Mesenchymal stem cell (in vitro differentiated cells and primary cell): ENCODE measurements around the gene ATP2A3.

Experiments used
- DNase-seq: peaks from one replicate; pipeline ENCODE4 v3.0.0-alpha.2; 2013
- H2AFZ ChIP-seq: one replicate; pipeline ENCODE4 v1.6.1; 2013; ENCODE audit warnings: low read depth, mild to moderate bottlenecking, control low read depth, inconsistent platforms, low read length, moderate library complexity
- H2AK5ac ChIP-seq: 2 replicates; pipeline ENCODE4 v1.6.1; 2013; ENCODE audit warnings: low read length, moderate library complexity, mild to moderate bottlenecking, inconsistent platforms; ENCODE audit not compliant: severe bottlenecking
- H2BK120ac ChIP-seq: one replicate; pipeline ENCODE4 v1.6.1; 2013; ENCODE audit warnings: low read depth, mild to moderate bottlenecking, inconsistent platforms, low read length, moderate library complexity
- H2BK12ac ChIP-seq, 2 experiments: one replicate each; pipeline ENCODE4 v1.6.1; 2013; ENCODE audit warnings: inconsistent platforms in 2 of 2, low read length in 2 of 2, mild to moderate bottlenecking in 2 of 2, moderate library complexity in 2 of 2, control low read depth in 1 of 2
- H2BK15ac ChIP-seq: one replicate; pipeline ENCODE4 v1.6.1; 2013; ENCODE audit warnings: mild to moderate bottlenecking, low read depth, inconsistent platforms; ENCODE audit not compliant: poor library complexity, severe bottlenecking
- H2BK5ac ChIP-seq: 2 replicates; pipeline ENCODE4 v1.6.1; 2013; ENCODE audit warnings: low read depth, mild to moderate bottlenecking, low read length, control low read depth, inconsistent platforms; ENCODE audit not compliant: poor library complexity, severe bottlenecking
- H3K14ac ChIP-seq, 2 experiments: one replicate each; pipeline ENCODE4 v1.6.1; 2013; ENCODE audit warnings: inconsistent platforms in 2 of 2, low read length in 2 of 2, control low read depth in 1 of 2, mild to moderate bottlenecking in 1 of 2, moderate library complexity in 1 of 2
- H3K18ac ChIP-seq, 2 experiments: one replicate each; pipeline ENCODE4 v1.6.1; 2013; ENCODE audit warnings: inconsistent platforms in 2 of 2, low read length in 2 of 2, control low read depth in 1 of 2, low read depth in 1 of 2, mild to moderate bottlenecking in 1 of 2
- H3K23ac ChIP-seq, 2 experiments: one replicate each; pipeline ENCODE4 v1.6.1; 2013; ENCODE audit warnings: inconsistent platforms in 2 of 2, low read length in 2 of 2, mild to moderate bottlenecking in 2 of 2, moderate library complexity in 2 of 2, control low read depth in 1 of 2
- H3K27ac ChIP-seq: 2 replicates; pipeline ENCODE4 v1.5.1; 2013; ENCODE audit warnings: mild to moderate bottlenecking, moderate library complexity, low read length, control low read depth, inconsistent platforms; ENCODE audit not compliant: poor library complexity, severe bottlenecking
- H3K27me3 ChIP-seq, 2 experiments: 2 replicates each; pipeline versions ENCODE4 v1.6.1 to v1.7.0; 2013; ENCODE audit warnings: low read length in 2 of 2, mild to moderate bottlenecking in 2 of 2, moderate library complexity in 2 of 2, control low read depth in 1 of 2, inconsistent platforms in 1 of 2; ENCODE audit not compliant: control insufficient read depth in 1 of 2, insufficient read depth in 1 of 2
- H3K36me3 ChIP-seq, 2 experiments: 2 replicates each; pipeline versions ENCODE4 v1.6.1 to v1.7.0; 2013; ENCODE audit warnings: low read length in 2 of 2, control low read depth in 1 of 2, inconsistent platforms in 1 of 2, low read depth in 1 of 2, mild to moderate bottlenecking in 1 of 2; ENCODE audit not compliant: insufficient read depth in 2 of 2, control insufficient read depth in 1 of 2
- H3K4ac ChIP-seq, 2 experiments: one replicate each; pipeline ENCODE4 v1.6.1; 2013; ENCODE audit warnings: inconsistent platforms in 2 of 2, low read length in 2 of 2, mild to moderate bottlenecking in 2 of 2, moderate library complexity in 2 of 2, control low read depth in 1 of 2, low read depth in 1 of 2
- H3K4me1 ChIP-seq: 2 replicates; pipeline ENCODE4 v1.6.1; 2013; ENCODE audit warnings: low read depth, low read length, control low read depth; ENCODE audit not compliant: control insufficient read depth, insufficient read depth
- H3K4me2 ChIP-seq: 2 replicates; pipeline ENCODE4 v1.6.1; 2013; ENCODE audit warnings: low read length, mild to moderate bottlenecking, inconsistent platforms; ENCODE audit not compliant: poor library complexity, severe bottlenecking
- H3K4me3 ChIP-seq, 2 experiments: 2 replicates each; pipeline versions ENCODE4 v1.5.1 to v1.7.0; 2013; ENCODE audit warnings: low read length in 2 of 2, mild to moderate bottlenecking in 2 of 2, control low read depth in 1 of 2, low read depth in 1 of 2; ENCODE audit not compliant: insufficient read depth in 1 of 2
- H3K79me1 ChIP-seq: replicated peaks from 2 replicates; pipeline ENCODE4 v1.6.1; 2013; ENCODE audit warnings: mild to moderate bottlenecking, control low read depth, low read length, inconsistent platforms; ENCODE audit not compliant: poor library complexity, severe bottlenecking
- H3K9ac ChIP-seq: 2 replicates; pipeline ENCODE4 v1.7.0; 2013; ENCODE audit warnings: mild to moderate bottlenecking, low read length, moderate library complexity
- H3K9me3 ChIP-seq: 2 replicates; pipeline ENCODE4 v1.7.0; 2013; ENCODE audit warnings: mild to moderate bottlenecking, low read length; ENCODE audit not compliant: control insufficient read depth
- H4K8ac ChIP-seq: one replicate; pipeline ENCODE4 v1.6.1; 2013; ENCODE audit warnings: inconsistent platforms, mild to moderate bottlenecking, low read length, moderate library complexity
- H4K91ac ChIP-seq: one replicate; pipeline ENCODE4 v1.6.1; 2013; ENCODE audit warnings: mild to moderate bottlenecking, low read length, inconsistent platforms
- WGBS: methylation state at CpG from one replicate; pipeline ENCODE4 v1.1.7; 2013; ENCODE audit warnings: mixed read lengths; 5-methylcytosine and 5-hydroxymethylcytosine counted together

The ATP2A3 gene

GRCh38 chr17:3890082-3890877 lies 74.0 kb downstream of the ATP2A3 start:
- H2AK5ac ChIP-seq: peak overlapping the region; percentile 71
- 31% methylated on average over 22 of the region's 22 CpGs for WGBS
- no peak overlapping the region for H3K23ac ChIP-seq
- H3K14ac ChIP-seq: peak overlapping the region in 1 of 2 experiments; percentile 46
- peak overlapping the region; percentile 76 for H4K91ac ChIP-seq
- peaks cover 78% of the 10 kb centered on the region for H3K4me1 ChIP-seq
- no peak overlapping the region for H2BK120ac ChIP-seq
- DNase-seq: peak; percentile 96
- H3K79me1 ChIP-seq: no peaks in the 10 kb centered on the region
- H3K4ac ChIP-seq: peak overlapping the region; percentile 56 to 61
- H3K18ac ChIP-seq: peak overlapping the region; percentile 34 to 90
- H3K4me3 ChIP-seq: peak overlapping the region in 1 of 2 experiments; percentile 65
- peaks cover 0 to 9% of the 10 kb centered on the region in 2 experiments for H3K36me3 ChIP-seq
- H3K9me3 ChIP-seq: no peaks in the 10 kb centered on the region
- H3K4me2 ChIP-seq: peak overlapping the region; percentile 18
- no peaks in the 10 kb centered on the region for H3K27me3 ChIP-seq
- no peak overlapping the region for H2AFZ ChIP-seq
- H2BK5ac ChIP-seq: peak overlapping the region; percentile 51
- peak overlapping the region; percentile 81 for H3K9ac ChIP-seq
- H2BK15ac ChIP-seq: peak overlapping the region; percentile 13
- H2BK12ac ChIP-seq: peak overlapping the region; percentile 9 to 91
- H3K27ac ChIP-seq: peak overlapping the region; percentile 73
- H4K8ac ChIP-seq: peak overlapping the region; percentile 87

- Histone ChIP-seq H3K4ac (peak overlapping the region; percentile 56 to 61), H3K4me1 (peaks cover 83% of the 10 kb centered on the region), H2AFZ (no peak overlapping the region), H2BK12ac (peak overlapping the region; percentile 76 to 91), H4K91ac (peak overlapping the region; percentile 89), H2AK5ac (peak overlapping the region; percentile 11), H3K27me3 (no peaks in the 10 kb centered on the region), H3K9me3 (no peaks in the 10 kb centered on the region), H3K4me3 (peak overlapping the region in 1 of 2 experiments; percentile 45), H2BK15ac (peak overlapping the region; percentile 13), H3K36me3 (peaks cover 8 to 17% of the 10 kb centered on the region in 2 experiments), H2BK5ac (peak overlapping the region; percentile 79), H3K79me1 (no peaks in the 10 kb centered on the region), H3K4me2 (peak overlapping the region; percentile 2), H3K14ac (peak overlapping the region in 1 of 2 experiments; percentile 71), H3K27ac (peak overlapping the region; percentile 73), H2BK120ac (peak overlapping the region; percentile 77), H3K9ac (peak overlapping the region; percentile 81), H3K18ac (peak overlapping the region; percentile 89 to 90), H3K23ac (no peak overlapping the region), H4K8ac (peak overlapping the region; percentile 91)
- DNase-seq: no peak
- 84% methylated on average over 17 of the region's 17 CpGs for WGBS
Measured at GRCh38 chr17:3889325-3890012, 74.8 kb downstream of the ATP2A3 start.

- Histone ChIP-seq H2BK5ac (peak overlapping the region; percentile 59), H3K18ac (peak overlapping the region; percentile 78 to 96), H3K4me3 (no peak overlapping the region), H3K27ac (peak overlapping the region; percentile 63), H3K9me3 (no peaks in the 10 kb centered on the region), H4K91ac (peak overlapping the region; percentile 89), H3K79me1 (peaks cover 5% of the 10 kb centered on the region), H4K8ac (peak overlapping the region; percentile 91), H3K4me2 (peak overlapping the region; percentile 16), H2BK12ac (peak overlapping the region; percentile 76 to 96), H3K9ac (peak overlapping the region; percentile 88), H3K27me3 (no peaks in the 10 kb centered on the region), H2BK120ac (peak overlapping the region; percentile 77), H2AFZ (peak overlapping the region; percentile 57), H2AK5ac (peak overlapping the region; percentile 36), H3K14ac (peak overlapping the region in 1 of 2 experiments; percentile 73), H2BK15ac (peak overlapping the region; percentile 63), H3K4ac (peak overlapping the region; percentile 69 to 74), H3K23ac (peak overlapping the region in 1 of 2 experiments; percentile 18), H3K36me3 (peaks cover 17 to 26% of the 10 kb centered on the region in 2 experiments), H3K4me1 (peaks cover 86% of the 10 kb centered on the region)
- WGBS: 28% methylated on average over 45 of the region's 50 CpGs
- DNase-seq: peak; percentile 93
Measured at GRCh38 chr17:3888343-3889171, 75.7 kb downstream of the ATP2A3 start.
